Liver (tissue), 9 donors: Measurements from ENCODE around the gene IQCK. TPM values are rescaled to one million over a fixed set of nuclear protein-coding genes. Genes with fewer than 3 reads are reported as not detected.

Experiments
- DNase-seq: peaks from one replicate; pipeline ENCODE4 v3.0.0-alpha.2; 2017; ENCODE audit warnings: low spot score
- H3K27ac ChIP-seq, 2 donors: one replicate each; pipeline ENCODE4 v1.7.0; 2013; ENCODE audit warnings: inconsistent platforms in 2 of 2, low read length in 2 of 2, control low read depth in 1 of 2, low read depth in 1 of 2, mild to moderate bottlenecking in 1 of 2
- H3K27me3 ChIP-seq, 4 donors: one replicate each; pipeline versions ENCODE4 v1.6.1 to v1.7.0; 2013; ENCODE audit warnings: low read length in 3 of 4, inconsistent platforms in 1 of 4, mild to moderate bottlenecking in 1 of 4, moderate library complexity in 1 of 4; ENCODE audit not compliant: control insufficient read depth in 4 of 4, insufficient read depth in 4 of 4
- H3K36me3 ChIP-seq, 4 donors: one replicate each; pipeline versions ENCODE4 v1.6.1 to v1.7.0; 2013; ENCODE audit warnings: low read length in 3 of 4, mild to moderate bottlenecking in 3 of 4, low read depth in 1 of 4, moderate library complexity in 1 of 4; ENCODE audit not compliant: control insufficient read depth in 4 of 4, insufficient read depth in 3 of 4
- H3K4me1 ChIP-seq, 4 donors: one replicate each; pipeline versions ENCODE4 v1.6.1 to v1.7.0; 2013; ENCODE audit warnings: low read length in 3 of 4, mild to moderate bottlenecking in 3 of 4, moderate library complexity in 1 of 4; ENCODE audit not compliant: control insufficient read depth in 4 of 4, insufficient read depth in 4 of 4
- H3K4me3 ChIP-seq, 3 donors: one replicate each; pipeline versions ENCODE4 v1.6.1 to v1.7.0; 2013; ENCODE audit warnings: low read length in 3 of 3, control low read depth in 1 of 3, low read depth in 1 of 3, mild to moderate bottlenecking in 1 of 3
- H3K9ac ChIP-seq, 2 donors: one replicate each; pipeline ENCODE4 v1.7.0; 2013; ENCODE audit warnings: low read length in 2 of 2, mild to moderate bottlenecking in 2 of 2, moderate library complexity in 2 of 2, control low read depth in 1 of 2, low read depth in 1 of 2
- H3K9me3 ChIP-seq, 4 donors: one replicate each; pipeline versions ENCODE4 v1.6.1 to v1.7.0; 2013; ENCODE audit warnings: low read length in 3 of 4; ENCODE audit not compliant: control insufficient read depth in 4 of 4
- ATF3 ChIP-seq: IDR thresholded peaks from 2 replicates; pipeline ENCODE4 v1.6.1; 2016; ENCODE audit warnings: antibody characterized with exemption
- EGR1 ChIP-seq, 2 donors: IDR thresholded peaks; 2 replicates each; pipeline ENCODE4 v1.6.1; 2016 to 2018; ENCODE audit warnings: antibody characterized with exemption in 2 of 2, low read depth in 2 of 2
- FOXA1 ChIP-seq: IDR thresholded peaks from 2 replicates; pipeline ENCODE4 v1.6.1; 2016; ENCODE audit warnings: antibody characterized with exemption
- FOXA2 ChIP-seq: IDR thresholded peaks from 2 replicates; pipeline ENCODE4 v1.6.1; 2016; ENCODE audit warnings: antibody characterized with exemption
- GABPA ChIP-seq, 2 donors: IDR thresholded peaks in 1 of 2; conservative IDR thresholded peaks in 1 of 2; 2 replicates each; pipeline ENCODE4 v1.6.1; 2016; ENCODE audit warnings: antibody characterized with exemption in 2 of 2, mild to moderate bottlenecking in 1 of 2, moderate library complexity in 1 of 2
- HNF4A ChIP-seq, 2 donors: conservative IDR thresholded peaks; 2 replicates each; pipeline ENCODE4 v1.6.1; 2016; ENCODE audit warnings: antibody characterized with exemption in 2 of 2, mild to moderate bottlenecking in 2 of 2
- HNF4G ChIP-seq: IDR thresholded peaks from 2 replicates; pipeline ENCODE4 v1.6.1; 2016; ENCODE audit warnings: antibody characterized with exemption
- JUND ChIP-seq, 2 donors: IDR thresholded peaks; 2 replicates each; pipeline ENCODE4 v1.6.1; 2016; ENCODE audit warnings: antibody characterized with exemption in 2 of 2
- MAX ChIP-seq: IDR thresholded peaks from 2 replicates; pipeline ENCODE4 v1.6.1; 2016; ENCODE audit warnings: antibody characterized with exemption
- NR2F2 ChIP-seq: IDR thresholded peaks from 2 replicates; pipeline ENCODE4 v1.6.1; 2016; ENCODE audit warnings: antibody characterized with exemption
- RAD21 ChIP-seq, 2 donors: IDR thresholded peaks; 2 replicates each; pipeline ENCODE4 v1.6.1; 2016; ENCODE audit warnings: antibody characterized with exemption in 2 of 2, mild to moderate bottlenecking in 2 of 2
- RXRA ChIP-seq, 2 donors: IDR thresholded peaks; 2 replicates each; pipeline ENCODE4 v1.6.1; 2017 to 2018; ENCODE audit warnings: antibody characterized with exemption in 2 of 2, mild to moderate bottlenecking in 1 of 2
- SP1 ChIP-seq: IDR thresholded peaks from 2 replicates; pipeline ENCODE4 v1.6.1; 2018; ENCODE audit warnings: antibody characterized with exemption, mild to moderate bottlenecking
- TAF1 ChIP-seq: conservative IDR thresholded peaks from 2 replicates; pipeline ENCODE4 v1.6.1; 2016; ENCODE audit warnings: antibody characterized with exemption, mild to moderate bottlenecking
- YY1 ChIP-seq: IDR thresholded peaks from 2 replicates; pipeline ENCODE4 v1.6.1; 2016; ENCODE audit warnings: antibody characterized with exemption, mild to moderate bottlenecking
- ZBTB33 ChIP-seq: IDR thresholded peaks from 2 replicates; pipeline ENCODE4 v1.6.1; 2016; ENCODE audit warnings: antibody characterized with exemption
- WGBS: extraction: QIAGEN DNeasy Blood & Tissue Kit; methylation state at CpG from one replicate; pipeline ENCODE4 v1.1.7; 2013; 5-methylcytosine and 5-hydroxymethylcytosine counted together
- polyA plus RNA-seq, 2 donors: library from polyadenylated mRNA; stranded (reverse) in 1 of 2; unstranded in 1 of 2; fragments of 200-250 nt in 1 of 2; fragments of >200 nt in 1 of 2; fragmentation: Nextera tagmentation in 1 of 2; extraction: Ambion mirVana in 1 of 2; gene quantifications; one replicate each; pipeline versions ENCODE4 v1.2.1 to v1.2.3, GENCODE V29; 2013 to 2015
- total RNA-seq, 2 donors: library from RNA; depleted of rRNA; stranded (reverse); fragments of >200 nt; gene quantifications; one replicate each; pipeline ENCODE4 v1.2.3, GENCODE V29; 2014
- TF ChIP-seq, protein P1 (sequence below): IDR thresholded peaks from 2 replicates; pipeline ENCODE4 v1.6.1; 2016; ENCODE audit warnings: antibody characterized with exemption, mild to moderate bottlenecking
- TF ChIP-seq, protein P2 (sequence below): fragments of 150-350 bp; IDR thresholded peaks from 2 replicates; pipeline ENCODE4 v1.5.1; 2017; ENCODE audit warnings: improper control_type of control experiment, low read depth, low read length; ENCODE audit not compliant: missing input control
- donor health status: healthy.
- donor health status: healthy.
- donor health status: healthy.
- donor health status: healthy.
- donor health status: healthy.

The IQCK gene
- total and polyA plus RNA-seq, 4 donors, result 2.1 to 4.4 (median 2.9) TPM

GRCh38 chr16:19853132-19853741 lies 135.2 kb downstream of the IQCK start:
- no peaks in the 10 kb centered on the region for H3K36me3 ChIP-seq
- no peak overlapping the region for H3K4me3 ChIP-seq
- no peak for DNase-seq
- no peaks in the 10 kb centered on the region for H3K9me3 ChIP-seq
- H3K27me3 ChIP-seq, result no peaks in the 10 kb centered on the region
- no peak overlapping the region for H3K9ac ChIP-seq
- H3K27ac ChIP-seq, result no peak overlapping the region
- TF ChIP-seq GABPA (IDR thresholded peaks at IDR 0.05 in 1 of 2, conservative IDR thresholded peaks at IDR 0.05 in 1 of 2) (no peak), RAD21 (IDR thresholded peaks at IDR 0.05) (no peak), EGR1 (IDR thresholded peaks at IDR 0.05; ENCODE audit: low read depth in 2 of 2) (no peak), FOXA2 (no peak), NR2F2 (no peak), SP1 (no peak), ZBTB33 (no peak), HNF4A (conservative IDR thresholded peaks at IDR 0.05) (no peak), RXRA (IDR thresholded peaks at IDR 0.05) (no peak), JUND (IDR thresholded peaks at IDR 0.05) (no peak), HNF4G (no peak), MAX (no peak), FOXA1 (no peak), TAF1 (no peak), YY1 (no peak), ATF3 (no peak)
- TF ChIP-seq, protein P1, sequence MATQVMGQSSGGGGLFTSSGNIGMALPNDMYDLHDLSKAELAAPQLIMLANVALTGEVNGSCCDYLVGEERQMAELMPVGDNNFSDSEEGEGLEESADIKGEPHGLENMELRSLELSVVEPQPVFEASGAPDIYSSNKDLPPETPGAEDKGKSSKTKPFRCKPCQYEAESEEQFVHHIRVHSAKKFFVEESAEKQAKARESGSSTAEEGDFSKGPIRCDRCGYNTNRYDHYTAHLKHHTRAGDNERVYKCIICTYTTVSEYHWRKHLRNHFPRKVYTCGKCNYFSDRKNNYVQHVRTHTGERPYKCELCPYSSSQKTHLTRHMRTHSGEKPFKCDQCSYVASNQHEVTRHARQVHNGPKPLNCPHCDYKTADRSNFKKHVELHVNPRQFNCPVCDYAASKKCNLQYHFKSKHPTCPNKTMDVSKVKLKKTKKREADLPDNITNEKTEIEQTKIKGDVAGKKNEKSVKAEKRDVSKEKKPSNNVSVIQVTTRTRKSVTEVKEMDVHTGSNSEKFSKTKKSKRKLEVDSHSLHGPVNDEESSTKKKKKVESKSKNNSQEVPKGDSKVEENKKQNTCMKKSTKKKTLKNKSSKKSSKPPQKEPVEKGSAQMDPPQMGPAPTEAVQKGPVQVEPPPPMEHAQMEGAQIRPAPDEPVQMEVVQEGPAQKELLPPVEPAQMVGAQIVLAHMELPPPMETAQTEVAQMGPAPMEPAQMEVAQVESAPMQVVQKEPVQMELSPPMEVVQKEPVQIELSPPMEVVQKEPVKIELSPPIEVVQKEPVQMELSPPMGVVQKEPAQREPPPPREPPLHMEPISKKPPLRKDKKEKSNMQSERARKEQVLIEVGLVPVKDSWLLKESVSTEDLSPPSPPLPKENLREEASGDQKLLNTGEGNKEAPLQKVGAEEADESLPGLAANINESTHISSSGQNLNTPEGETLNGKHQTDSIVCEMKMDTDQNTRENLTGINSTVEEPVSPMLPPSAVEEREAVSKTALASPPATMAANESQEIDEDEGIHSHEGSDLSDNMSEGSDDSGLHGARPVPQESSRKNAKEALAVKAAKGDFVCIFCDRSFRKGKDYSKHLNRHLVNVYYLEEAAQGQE, result no peak
- TF ChIP-seq, protein P2, sequence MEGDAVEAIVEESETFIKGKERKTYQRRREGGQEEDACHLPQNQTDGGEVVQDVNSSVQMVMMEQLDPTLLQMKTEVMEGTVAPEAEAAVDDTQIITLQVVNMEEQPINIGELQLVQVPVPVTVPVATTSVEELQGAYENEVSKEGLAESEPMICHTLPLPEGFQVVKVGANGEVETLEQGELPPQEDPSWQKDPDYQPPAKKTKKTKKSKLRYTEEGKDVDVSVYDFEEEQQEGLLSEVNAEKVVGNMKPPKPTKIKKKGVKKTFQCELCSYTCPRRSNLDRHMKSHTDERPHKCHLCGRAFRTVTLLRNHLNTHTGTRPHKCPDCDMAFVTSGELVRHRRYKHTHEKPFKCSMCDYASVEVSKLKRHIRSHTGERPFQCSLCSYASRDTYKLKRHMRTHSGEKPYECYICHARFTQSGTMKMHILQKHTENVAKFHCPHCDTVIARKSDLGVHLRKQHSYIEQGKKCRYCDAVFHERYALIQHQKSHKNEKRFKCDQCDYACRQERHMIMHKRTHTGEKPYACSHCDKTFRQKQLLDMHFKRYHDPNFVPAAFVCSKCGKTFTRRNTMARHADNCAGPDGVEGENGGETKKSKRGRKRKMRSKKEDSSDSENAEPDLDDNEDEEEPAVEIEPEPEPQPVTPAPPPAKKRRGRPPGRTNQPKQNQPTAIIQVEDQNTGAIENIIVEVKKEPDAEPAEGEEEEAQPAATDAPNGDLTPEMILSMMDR, result no peak
- H3K4me1 ChIP-seq, result no peaks in the 10 kb centered on the region
- WGBS, result 87% methylated on average over 8 of the region's 8 CpGs
